Ascending aorta (tissue), 2 donors: ENCODE results near the gene ASH1L. TPM values are rescaled to one million over a fixed set of nuclear protein-coding genes. Genes with fewer than 3 reads are reported as not detected.

Source experiments
- DNase-seq, 2 donors: peaks; one replicate each; pipeline ENCODE4 v3.0.0-alpha.2; 2019; ENCODE audit warnings: low spot score in 2 of 2
- H3K27ac ChIP-seq, 2 donors: fragments of 200-600 bp; sonication (generic); one replicate each; pipeline ENCODE4 v1.5.1; 2016 to 2017; ENCODE audit warnings: mild to moderate bottlenecking in 1 of 2
- H3K27me3 ChIP-seq: fragments of 200-600 bp; sonication (generic); one replicate; pipeline ENCODE4 v1.5.1; 2017
- H3K36me3 ChIP-seq, 2 donors: fragments of 200-600 bp; sonication (generic); one replicate each; pipeline ENCODE4 v1.5.1; 2016
- H3K4me1 ChIP-seq, 2 donors: fragments of 200-600 bp; sonication (generic); one replicate each; pipeline ENCODE4 v1.5.1; 2016 to 2017; ENCODE audit warnings: mild to moderate bottlenecking in 1 of 2
- H3K4me3 ChIP-seq, 2 donors: fragments of 200-600 bp; sonication (generic); one replicate each; pipeline ENCODE4 v1.5.1; 2016 to 2017; ENCODE audit warnings: mild to moderate bottlenecking in 1 of 2
- H3K9me3 ChIP-seq, 2 donors: fragments of 200-600 bp; sonication (generic); one replicate each; pipeline ENCODE4 v1.5.1; 2016
- CTCF ChIP-seq, 3 experiments: fragments of 200-600 bp in 2 of 3; fragments of 450-650 bp in 1 of 3; sonication (generic) in 2 of 3; IDR thresholded peaks; one replicate each; pipeline ENCODE4 v1.5.1; 2016 to 2019; ENCODE audit warnings: antibody characterized with exemption in 3 of 3, mild to moderate bottlenecking in 1 of 3, moderate library complexity in 1 of 3
- intact Hi-C: fragments of 100-400 bp; cut with DNase I; formaldehyde crosslinking; loops from one replicate; pipeline ENCODE4 v1.15.1; 2023
- total RNA-seq: library from RNA; depleted of rRNA; stranded (reverse); fragments of >200 nt; gene quantifications from one replicate; pipeline ENCODE4 v1.1.0, GENCODE V29; 2016

The ASH1L gene
- total RNA-seq, 1 donor from 2014 or later: 16.2 TPM

DNA sequence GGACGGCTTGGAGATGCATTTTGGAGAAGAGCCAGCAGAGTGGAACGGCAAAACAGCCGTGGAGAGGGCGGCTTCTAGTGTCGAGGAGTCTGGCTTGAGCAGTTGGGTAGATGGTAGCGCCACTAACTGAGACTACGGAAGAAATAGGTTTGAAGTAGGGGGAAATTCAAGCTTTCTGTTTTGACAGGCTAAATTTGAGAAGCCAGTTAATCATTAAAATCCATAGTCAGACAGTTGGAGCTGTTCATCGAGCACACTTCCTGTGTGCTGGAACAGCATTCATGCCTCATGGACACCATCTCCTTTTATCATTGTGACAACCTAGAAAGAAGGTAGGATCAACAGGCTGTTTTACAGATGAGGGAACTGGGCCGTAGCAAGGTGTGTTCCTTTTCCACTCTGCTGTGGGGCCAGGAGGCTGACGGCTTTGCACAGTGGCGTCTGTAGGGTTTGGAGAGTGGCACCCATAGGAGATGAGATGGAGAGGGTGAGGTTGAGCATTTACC, 258.0 kb downstream of the ASH1L start:
- Histone ChIP-seq H3K4me1 (peaks cover 2 to 4% of the 10 kb centered on the region in 2 donors), H3K9me3 (no peaks in the 10 kb centered on the region), H3K4me3 (no peak overlapping the region), H3K36me3 (no peaks in the 10 kb centered on the region), H3K27me3 (no peaks in the 10 kb centered on the region), H3K27ac (no peak overlapping the region)
- intact Hi-C loops: no loop called here
- DNase-seq: no peak
- TF ChIP-seq CTCF (IDR thresholded peaks at IDR 0.05): no peak

DNA sequence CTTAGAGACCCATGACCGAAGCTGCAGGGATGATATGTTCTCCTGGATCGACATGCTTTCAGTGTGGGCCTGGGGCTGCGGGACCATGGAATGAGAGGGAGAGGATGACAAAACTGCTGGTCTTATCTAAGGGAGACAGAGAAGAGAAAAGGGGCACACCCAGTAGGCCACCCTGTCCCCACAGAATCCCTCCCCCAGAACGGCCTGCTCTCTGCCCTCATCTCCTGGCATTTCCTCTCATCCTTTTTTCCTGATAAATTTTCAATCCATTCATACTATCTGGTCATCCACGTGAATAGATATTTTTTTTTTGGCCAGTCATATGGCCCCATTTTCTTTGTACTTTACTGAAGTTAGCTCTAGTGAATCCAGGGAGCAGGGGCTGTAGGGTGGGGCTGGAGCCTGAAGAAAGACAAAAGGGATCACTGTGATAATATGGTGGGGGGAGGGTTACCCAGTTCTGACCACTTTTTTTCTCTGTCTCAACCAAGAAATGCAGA, 261.2 kb downstream of the ASH1L start, which contains the start of gene PKLR:
TSS of gene PKLR (minus strand) at position 97 of the 500 bp plus-strand sequence. CDS start at position 54, 43 bp downstream.
- TF ChIP-seq CTCF (IDR thresholded peaks at IDR 0.05): no peak

GRCh38 chr1:155300553-155301329, 261.9 kb downstream of the ASH1L start:
- TF ChIP-seq CTCF (IDR thresholded peaks at IDR 0.05): no peak
- no peaks in the 10 kb centered on the region for H3K9me3 ChIP-seq
- H3K27me3 ChIP-seq: no peaks in the 10 kb centered on the region
- no peaks in the 10 kb centered on the region for H3K4me1 ChIP-seq
- H3K27ac ChIP-seq: no peak overlapping the region
- H3K36me3 ChIP-seq: no peaks in the 10 kb centered on the region
- DNase-seq: no peak
- intact Hi-C loops: no loop called here
- H3K4me3 ChIP-seq: no peak overlapping the region

More for the DNA sequence above, 261.2 kb downstream of the ASH1L start, which contains the start of gene PKLR:
- Histone ChIP-seq H3K27me3 (no peaks in the 10 kb centered on the region), H3K4me3 (no peak within 1 kb of the TSS), H3K27ac (no peak within 1 kb of the TSS), H3K4me1 (no peaks in the 10 kb centered on the region), H3K36me3 (no peaks in the 10 kb centered on the region), H3K9me3 (no peaks in the 10 kb centered on the region)
- no peak for DNase-seq
- intact Hi-C loops: no loop called here

DNA sequence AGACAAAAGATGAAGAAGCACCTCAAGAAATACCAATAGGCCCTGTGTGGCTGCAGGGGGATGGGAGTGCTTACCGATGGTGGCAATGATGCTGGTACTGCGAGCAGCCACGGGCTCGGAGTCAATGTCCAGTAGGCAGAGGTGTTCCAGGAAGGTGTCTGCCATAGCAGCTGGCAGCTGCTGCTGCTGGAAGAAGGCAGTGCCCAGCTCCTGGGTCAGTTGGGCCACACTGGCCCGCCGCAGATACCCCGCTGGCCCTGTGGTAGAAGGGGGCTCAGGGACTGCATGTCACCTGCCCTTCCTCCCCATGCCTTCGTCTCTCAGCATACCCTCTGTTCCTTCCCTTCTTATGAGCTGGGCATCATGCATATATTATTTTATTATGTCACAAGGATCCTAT, 262.6 kb downstream of the ASH1L start:
- Histone ChIP-seq H3K9me3 (no peaks in the 10 kb centered on the region), H3K4me1 (peaks cover 0 to 4% of the 10 kb centered on the region in 2 donors), H3K36me3 (no peaks in the 10 kb centered on the region), H3K27me3 (no peaks in the 10 kb centered on the region), H3K27ac (no peak overlapping the region), H3K4me3 (no peak overlapping the region)
- no peak for DNase-seq
- intact Hi-C loops: no loop called here
- TF ChIP-seq CTCF (IDR thresholded peaks at IDR 0.05): no peak

DNA sequence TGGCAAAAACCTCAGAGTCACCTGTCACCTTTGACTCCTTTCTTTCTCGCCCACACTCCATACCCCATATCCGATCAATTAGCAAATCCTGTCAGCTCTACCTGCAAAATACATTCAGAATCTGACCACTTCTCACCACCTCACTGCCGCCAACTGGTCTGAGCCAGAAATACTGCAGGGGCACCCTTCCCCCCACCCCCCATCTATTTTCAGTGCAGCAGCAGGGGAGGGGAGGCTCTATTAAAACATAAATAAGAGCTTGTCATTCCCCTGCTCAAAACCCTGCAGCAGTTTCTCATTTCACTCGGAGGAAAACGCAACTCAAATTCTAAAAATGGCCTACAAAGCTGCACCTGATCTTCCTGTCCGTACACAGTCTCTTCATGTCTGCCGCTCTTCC, 265.2 kb downstream of the ASH1L start:
- Histone ChIP-seq H3K9me3 (no peaks in the 10 kb centered on the region), H3K27me3 (no peaks in the 10 kb centered on the region), H3K4me3 (no peak overlapping the region), H3K36me3 (no peaks in the 10 kb centered on the region), H3K27ac (no peak overlapping the region), H3K4me1 (peaks cover 0 to 5% of the 10 kb centered on the region in 2 donors)
- no peak for DNase-seq
- TF ChIP-seq CTCF (IDR thresholded peaks at IDR 0.05): no peak
- intact Hi-C loops: no loop called here
